HG02884 (cell line): ENCODE data around the gene PEX11G.

Source experiments
- ATAC-seq: cut with Tn5 transposase; IDR thresholded peaks from one replicate; pipeline ENCODE4 v1.9.1; 2021; ENCODE audit warnings: mild to moderate bottlenecking, moderate library complexity; ENCODE audit not compliant: unreplicated experiment

The PEX11G gene

GRCh38 chr19:7500811-7501450 lies 12.1 kb upstream of the PEX11G start:
- no peak for ATAC-seq

GRCh38 chr19:7497292-7497691 lies 8.5 kb upstream of the PEX11G start:
- ATAC-seq: no peak

GRCh38 chr19:7494416-7495098 lies 5.7 kb upstream of the PEX11G start:
- ATAC-seq: no peak

GRCh38 chr19:7492558-7492957 lies 3.7 kb upstream of the PEX11G start:
- no peak for ATAC-seq

GRCh38 chr19:7492142-7492541 lies 3.3 kb upstream of the PEX11G start:
- no peak for ATAC-seq

- ATAC-seq: no peak
Measured at GRCh38 chr19:7489609-7490044, 792 bp upstream of the PEX11G start.

- no peak for ATAC-seq
Measured at GRCh38 chr19:7486923-7487322, 1.9 kb downstream of the PEX11G start.

GRCh38 chr19:7483720-7484201 lies 5.1 kb downstream of the PEX11G start:
- no peak for ATAC-seq

GRCh38 chr19:7482584-7483439 lies 6.0 kb downstream of the PEX11G start:
- no peak for ATAC-seq

- no peak for ATAC-seq
Measured at GRCh38 chr19:7480970-7481255, 7.9 kb downstream of the PEX11G start.

GRCh38 chr19:7480222-7480969 lies 8.4 kb downstream of the PEX11G start:
- no peak for ATAC-seq

- no peak for ATAC-seq
Measured at GRCh38 chr19:7478843-7479227, 10.0 kb downstream of the PEX11G start.

- no peak for ATAC-seq
Measured at GRCh38 chr19:7478173-7478842, 10.5 kb downstream of the PEX11G start.

- ATAC-seq: no peak
Measured at GRCh38 chr19:7477758-7478157, 11.1 kb downstream of the PEX11G start.

- no peak for ATAC-seq
Measured at GRCh38 chr19:7476777-7477494, 11.9 kb downstream of the PEX11G start.

GRCh38 chr19:7476241-7476640 lies 12.6 kb downstream of the PEX11G start:
- ATAC-seq: no peak

- no peak for ATAC-seq
Measured at GRCh38 chr19:7475665-7476064, 13.2 kb downstream of the PEX11G start.

GRCh38 chr19:7471696-7472615 lies 16.9 kb downstream of the PEX11G start:
- no peak for ATAC-seq
